ENCODE data around the gene LCOR. TPM values are rescaled to one million over a fixed set of nuclear protein-coding genes. Genes with fewer than 3 reads are reported as not detected.

LCOR gene
- total RNA-seq, 1 experiment from 2014 or later: 42.1 TPM

DNA sequence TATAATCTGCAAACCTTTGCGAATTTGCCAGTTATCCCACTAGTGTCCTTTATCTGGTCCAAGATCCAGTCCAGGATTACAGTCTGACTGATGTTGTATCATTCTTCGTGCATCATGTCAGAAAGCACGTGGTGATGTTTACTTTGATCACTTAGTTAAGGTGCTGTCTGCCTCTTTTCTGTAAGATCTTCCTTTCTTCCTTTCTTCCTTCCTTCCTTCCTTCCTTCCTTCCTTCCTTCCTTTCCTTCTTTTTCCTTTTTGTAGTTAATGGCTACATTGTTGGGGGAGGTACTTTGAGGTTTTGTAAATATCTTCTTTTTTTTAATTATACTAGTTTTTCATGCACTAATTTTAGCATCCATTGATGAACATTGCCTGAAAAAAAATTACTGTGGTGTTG, 80.3 kb downstream of the LCOR start:
- WGBS (ENCODE audit: extremely low coverage, insufficient read length, low lambda C conversion rate): no CpG with 5 or more reads among the region's 3 CpGs
- TF ChIP-seq, protein P1, sequence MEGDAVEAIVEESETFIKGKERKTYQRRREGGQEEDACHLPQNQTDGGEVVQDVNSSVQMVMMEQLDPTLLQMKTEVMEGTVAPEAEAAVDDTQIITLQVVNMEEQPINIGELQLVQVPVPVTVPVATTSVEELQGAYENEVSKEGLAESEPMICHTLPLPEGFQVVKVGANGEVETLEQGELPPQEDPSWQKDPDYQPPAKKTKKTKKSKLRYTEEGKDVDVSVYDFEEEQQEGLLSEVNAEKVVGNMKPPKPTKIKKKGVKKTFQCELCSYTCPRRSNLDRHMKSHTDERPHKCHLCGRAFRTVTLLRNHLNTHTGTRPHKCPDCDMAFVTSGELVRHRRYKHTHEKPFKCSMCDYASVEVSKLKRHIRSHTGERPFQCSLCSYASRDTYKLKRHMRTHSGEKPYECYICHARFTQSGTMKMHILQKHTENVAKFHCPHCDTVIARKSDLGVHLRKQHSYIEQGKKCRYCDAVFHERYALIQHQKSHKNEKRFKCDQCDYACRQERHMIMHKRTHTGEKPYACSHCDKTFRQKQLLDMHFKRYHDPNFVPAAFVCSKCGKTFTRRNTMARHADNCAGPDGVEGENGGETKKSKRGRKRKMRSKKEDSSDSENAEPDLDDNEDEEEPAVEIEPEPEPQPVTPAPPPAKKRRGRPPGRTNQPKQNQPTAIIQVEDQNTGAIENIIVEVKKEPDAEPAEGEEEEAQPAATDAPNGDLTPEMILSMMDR (conservative IDR thresholded peaks at IDR 0.05): no peak
- Histone ChIP-seq H3K23ac (ENCODE audit: insufficient read length, low read depth, low read length) (no peak overlapping the region), H3K27ac (ENCODE audit: insufficient read length, low read depth, low read length) (no peak overlapping the region), H3K79me1 (ENCODE audit: insufficient read depth, low read depth, low read length, poor library complexity, severe bottlenecking) (no peaks in the 10 kb centered on the region), H4K20me1 (ENCODE audit: control insufficient read depth, insufficient read depth, insufficient read length) (no peaks in the 10 kb centered on the region), H3K9me3 (ENCODE audit: control insufficient read depth, low read depth, low read length) (no peaks in the 10 kb centered on the region), H2BK120ac (ENCODE audit: low read depth, low read length, poor library complexity, severe bottlenecking) (no peak overlapping the region), H3K18ac (ENCODE audit: insufficient read length, low read depth, low read length) (no peak overlapping the region), H4K5ac (ENCODE audit: insufficient read length, low read depth, low read length) (no peak overlapping the region), H3K56ac (ENCODE audit: insufficient read length, low read depth, low read length) (no peak overlapping the region), H3K23me2 (ENCODE audit: insufficient read length, low read depth, low read length, poor library complexity, severe bottlenecking) (no peaks in the 10 kb centered on the region), H2BK5ac (ENCODE audit: insufficient read length, low read length) (no peak overlapping the region), H2AK5ac (ENCODE audit: insufficient read length, low read length) (no peak overlapping the region), H2AFZ (ENCODE audit: low read length) (no peak overlapping the region), H2BK12ac (ENCODE audit: insufficient read length, low read depth, low read length) (no peak overlapping the region), H4K8ac (replicated peaks; ENCODE audit: insufficient read length, low read depth, low read length) (no peak overlapping the region), H3K27me3 (ENCODE audit: insufficient read depth, low read length) (no peaks in the 10 kb centered on the region), H3K4me2 (ENCODE audit: insufficient read depth, insufficient read length, low read length) (no peak overlapping the region), H3K79me2 (ENCODE audit: insufficient read depth, low read length) (no peaks in the 10 kb centered on the region), H3K9ac (ENCODE audit: extremely low read depth, insufficient read length, low read length) (no peak overlapping the region), H3T11ph (ENCODE audit: low read length) (no peak overlapping the region), H4K91ac (ENCODE audit: insufficient read length, low read depth, low read length) (no peak overlapping the region), H2BK15ac (ENCODE audit: low read depth, low read length) (no peak overlapping the region), H3K14ac (ENCODE audit: insufficient read depth, low read length) (no peak overlapping the region), H3K4ac (ENCODE audit: low read depth, low read length) (no peak overlapping the region), H2BK20ac (ENCODE audit: low read depth, low read length, poor library complexity, severe bottlenecking) (no peak overlapping the region), H3K4me1 (ENCODE audit: insufficient read depth, low read length) (no peaks in the 10 kb centered on the region)
- no peaks in the 10 kb centered on the region for H3K27me3 Mint-ChIP-seq (ENCODE audit: low read depth)
- H3K4me3 Mint-ChIP-seq: no peak overlapping the region
- no peaks in the 10 kb centered on the region for H3K9me3 Mint-ChIP-seq
- H3K36me3 Mint-ChIP-seq (ENCODE audit: insufficient read depth in 1 of 3, low read depth in 3 of 3): peaks cover 11 to 42% (median 37%) of the 10 kb centered on the region in 3 experiments; a peak in 6 of 7 replicates
- DNase-seq: no peak
- H3K27ac Mint-ChIP-seq: no peak overlapping the region
- H3K4me1 Mint-ChIP-seq: peaks cover 9 to 17% of the 10 kb centered on the region in 2 experiments

All from H9 (cell line).